HG03139 (cell line): ENCODE data around the gene AGBL4.

Source experiments
- ATAC-seq: cut with Tn5 transposase; IDR thresholded peaks from one replicate; pipeline ENCODE4 v1.9.1; 2021; ENCODE audit not compliant: unreplicated experiment

AGBL4 gene

GRCh38 chr1:48953617-48954016 is 1070.1 kb downstream of the AGBL4 start:
- ATAC-seq, result no peak

- ATAC-seq, result no peak
Measured at GRCh38 chr1:48948562-48948961, 1075.2 kb downstream of the AGBL4 start.

GRCh38 chr1:48947761-48948537 is 1075.8 kb downstream of the AGBL4 start:
- ATAC-seq, result no peak

DNA sequence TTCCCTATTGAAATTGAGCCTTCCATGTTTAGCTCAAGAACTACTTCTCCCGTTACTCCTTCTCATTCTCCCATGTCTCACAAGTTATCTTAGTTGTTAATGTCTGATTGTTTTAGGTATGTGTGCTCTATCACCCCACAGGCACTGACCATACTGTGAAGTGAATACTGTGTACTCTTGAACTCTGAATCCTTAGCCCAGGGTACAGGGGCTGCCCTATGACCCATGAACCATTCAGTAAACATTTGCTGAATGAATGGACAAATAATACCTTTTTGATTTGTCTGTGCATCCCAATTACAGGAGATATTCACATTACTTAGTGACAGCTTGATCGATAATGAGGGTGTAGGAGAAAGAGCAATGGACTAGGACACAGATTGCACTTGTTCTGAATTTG is 1077.7 kb downstream of the AGBL4 start:
- no peak for ATAC-seq

DNA sequence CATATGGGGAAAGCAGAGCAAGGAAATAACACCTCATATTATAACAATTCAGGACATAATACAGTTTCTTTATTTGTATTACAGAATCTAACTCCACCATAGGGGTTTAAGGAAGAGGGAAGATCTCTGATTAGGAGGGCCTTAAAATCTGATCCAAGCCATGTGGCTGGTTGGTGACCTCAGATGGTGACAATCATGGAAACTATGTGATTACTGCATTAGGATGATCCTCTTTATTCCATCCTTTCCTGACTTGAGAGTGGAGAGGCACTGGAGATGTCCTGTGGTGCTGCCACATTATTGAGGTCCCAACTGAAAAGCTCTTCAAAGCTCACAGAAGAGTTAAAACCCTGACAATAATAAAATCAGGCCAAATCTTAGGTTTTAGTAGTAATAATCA is 1078.9 kb downstream of the AGBL4 start:
- ATAC-seq, result no peak

DNA sequence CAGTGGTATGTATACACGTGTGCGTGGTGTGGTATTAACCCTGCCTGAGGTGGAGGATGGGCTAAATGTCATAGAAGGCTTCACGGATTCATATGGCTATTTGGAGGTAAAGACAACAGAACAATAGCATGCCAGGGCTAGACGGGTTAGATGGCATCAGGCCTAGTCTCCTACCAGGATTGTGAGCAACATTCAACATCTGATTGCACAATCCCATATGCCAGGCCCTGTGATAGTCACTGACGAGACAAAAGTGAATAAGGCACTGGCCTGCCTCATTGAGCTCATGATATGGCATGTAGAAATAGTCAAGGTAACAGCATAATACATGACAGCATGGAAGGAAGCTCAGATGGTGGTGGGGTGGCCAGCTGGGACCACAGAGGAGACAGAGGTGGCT is 1079.9 kb downstream of the AGBL4 start:
- ATAC-seq, result no peak

DNA sequence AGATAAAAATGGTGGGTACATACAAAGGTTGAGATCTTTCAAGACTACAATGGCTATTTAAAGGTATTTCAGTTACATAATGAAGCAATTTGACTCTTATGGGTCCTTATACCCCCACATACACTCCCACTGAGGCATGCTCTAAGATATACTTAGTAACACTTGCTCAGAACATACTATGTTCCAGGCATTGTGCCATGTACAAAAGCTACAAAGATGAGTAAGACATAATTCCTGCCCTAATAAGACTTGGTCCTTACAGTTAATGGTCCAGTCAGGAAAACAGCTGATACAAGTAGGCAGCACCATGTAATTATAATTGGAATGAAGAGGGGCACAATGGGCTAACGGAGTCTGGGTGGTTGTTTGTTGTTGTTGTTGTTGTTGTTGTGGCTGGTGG is 1080.4 kb downstream of the AGBL4 start:
- no peak for ATAC-seq

- no peak for ATAC-seq
Measured at GRCh38 chr1:48940962-48941732, 1082.6 kb downstream of the AGBL4 start.

- ATAC-seq, result no peak
Measured at GRCh38 chr1:48940354-48940753, 1083.4 kb downstream of the AGBL4 start.

- no peak for ATAC-seq
Measured at GRCh38 chr1:48939828-48940227, 1083.9 kb downstream of the AGBL4 start.

DNA sequence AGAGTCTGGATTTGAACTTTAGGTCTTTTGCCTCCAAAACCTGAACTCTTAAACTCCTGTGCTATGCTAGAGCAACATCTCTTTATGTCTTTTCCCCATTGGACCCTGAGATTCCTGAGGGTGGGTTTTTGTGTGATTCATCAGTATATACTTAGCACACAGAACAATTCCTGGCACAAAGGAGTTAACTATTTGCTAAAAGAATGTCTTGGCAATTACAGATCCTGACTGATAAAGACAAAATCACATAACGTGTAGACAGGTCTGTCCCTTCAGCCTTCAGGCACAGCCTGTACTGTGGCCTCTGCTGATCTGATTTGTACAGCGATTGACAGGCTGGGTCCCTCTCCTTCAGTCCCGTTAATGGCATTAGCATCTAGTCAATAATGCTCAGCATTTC is 1084.7 kb downstream of the AGBL4 start:
- no peak for ATAC-seq

DNA sequence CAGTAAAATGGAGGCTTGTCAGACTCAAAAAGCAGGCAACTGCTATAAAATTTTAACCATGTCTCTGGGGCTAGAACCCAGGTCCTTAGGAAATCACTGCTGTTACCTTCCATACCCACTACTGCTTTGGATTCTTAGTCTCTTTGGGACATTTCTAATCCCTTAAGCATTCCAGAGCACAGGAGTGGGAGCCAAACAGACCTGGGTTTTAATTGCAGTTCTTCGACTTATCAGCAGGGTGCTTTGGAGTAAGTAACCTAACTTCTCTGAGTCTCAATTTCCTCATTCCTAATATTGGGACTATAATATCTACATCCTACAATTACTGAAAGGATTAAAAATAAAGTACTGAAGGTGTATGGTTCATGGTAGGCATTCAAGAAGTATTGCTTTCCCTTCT is 1086.0 kb downstream of the AGBL4 start:
- no peak for ATAC-seq

- no peak for ATAC-seq
Measured at GRCh38 chr1:48936436-48936835, 1087.3 kb downstream of the AGBL4 start.

- ATAC-seq, result no peak
Measured at GRCh38 chr1:48932366-48932765, 1091.4 kb downstream of the AGBL4 start.

GRCh38 chr1:48931506-48932192 is 1092.1 kb downstream of the AGBL4 start:
- no peak for ATAC-seq

GRCh38 chr1:48930011-48930410 is 1093.7 kb downstream of the AGBL4 start:
- ATAC-seq, result no peak

DNA sequence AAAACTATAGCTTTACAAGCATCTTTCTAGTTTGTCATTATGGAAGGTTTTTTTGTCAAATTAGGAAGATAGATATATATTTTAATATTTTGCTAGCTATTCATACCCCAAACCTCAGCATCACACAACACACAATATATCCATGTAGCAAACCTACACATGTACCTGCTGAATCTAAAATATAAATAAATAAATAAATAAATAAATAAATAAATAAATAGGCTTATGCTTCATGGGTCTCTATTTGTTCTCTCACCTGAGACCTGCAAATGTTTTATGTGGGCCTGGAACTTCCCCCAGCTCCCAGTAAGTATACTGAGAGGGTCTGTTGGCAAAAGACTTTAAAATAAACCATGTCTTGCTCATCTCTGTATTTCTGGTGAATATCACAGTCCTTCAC is 1099.7 kb downstream of the AGBL4 start:
- ATAC-seq, result no peak

- no peak for ATAC-seq
Measured at GRCh38 chr1:48923116-48923515, 1100.6 kb downstream of the AGBL4 start.

DNA sequence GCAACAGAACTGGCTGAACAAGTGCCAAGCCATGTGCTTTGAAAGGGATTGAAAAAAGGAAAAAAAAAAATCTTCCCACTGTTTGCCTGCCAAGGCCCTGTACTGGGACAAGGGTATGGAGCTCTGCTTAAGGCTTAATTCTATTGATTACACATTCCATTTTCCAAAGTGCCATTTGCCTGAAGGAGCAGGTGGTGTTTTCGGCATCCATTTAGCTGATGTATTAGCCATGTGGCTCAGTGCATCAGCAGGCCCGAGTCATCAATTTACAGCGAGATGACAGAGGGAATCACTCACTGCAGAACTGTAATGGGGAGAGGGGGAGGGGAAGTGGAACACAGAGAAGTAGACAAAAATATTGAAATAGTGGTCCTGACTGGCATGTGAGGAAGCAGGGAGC is 1102.9 kb downstream of the AGBL4 start:
- ATAC-seq, result no peak

GRCh38 chr1:48917901-48918603 is 1105.7 kb downstream of the AGBL4 start:
- ATAC-seq, result no peak

DNA sequence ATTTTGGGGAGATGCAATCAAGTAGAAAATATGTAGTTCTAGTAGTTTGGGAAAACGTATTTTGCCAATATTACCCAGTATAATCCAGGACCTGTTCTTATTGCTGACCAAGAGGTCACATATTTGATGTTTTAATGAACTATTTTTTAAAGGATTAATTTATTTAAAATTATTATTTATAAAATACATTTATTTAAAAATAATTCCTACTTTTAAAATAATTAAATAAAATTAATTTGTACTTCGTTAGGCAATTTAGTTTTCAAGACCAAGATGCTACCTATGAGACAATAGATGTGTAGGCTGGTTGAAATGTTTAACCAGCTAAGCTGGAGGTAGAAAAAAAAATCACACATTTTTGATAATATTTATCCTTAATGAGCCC is 1106.7 kb downstream of the AGBL4 start:
- ATAC-seq, result no peak
